Ramos (cell line): ENCODE measurements around the gene SPEN.

ENCODE experiments used
- in situ Hi-C: fragments of 300-500 bp; cut with MboI; formaldehyde crosslinking; loops from one replicate; pipeline ENCODE4 v1.14.3; 2022; ENCODE audit warnings: low sequenced_read_pairs; ENCODE audit not compliant: unreplicated experiment

SPEN gene

GRCh38 chr1:15932612-15933011, 85.1 kb downstream of the SPEN start:
- in situ Hi-C loops: no loop called here

- in situ Hi-C loops: no loop called here
Observed at GRCh38 chr1:15933684-15934083, 86.2 kb downstream of the SPEN start.

- in situ Hi-C loops: no loop called here
Observed at GRCh38 chr1:15934211-15935055, 86.9 kb downstream of the SPEN start.

- in situ Hi-C loops: no loop called here
Observed at GRCh38 chr1:15935056-15935950, 87.8 kb downstream of the SPEN start.

GRCh38 chr1:15936025-15936424, 88.5 kb downstream of the SPEN start:
- in situ Hi-C loops: no loop called here

- in situ Hi-C loops: no loop called here
Observed at GRCh38 chr1:15937146-15937545, 89.6 kb downstream of the SPEN start.

GRCh38 chr1:15937706-15938168, 90.2 kb downstream of the SPEN start:
- in situ Hi-C loops: no loop called here

- in situ Hi-C loops: no loop called here
Observed at GRCh38 chr1:15938628-15939161, 91.2 kb downstream of the SPEN start.

GRCh38 chr1:15939181-15940109, 91.9 kb downstream of the SPEN start:
- in situ Hi-C loops: no loop called here

- in situ Hi-C loops: no loop called here
Observed at GRCh38 chr1:15940110-15941043, 92.9 kb downstream of the SPEN start.

- in situ Hi-C loops: no loop called here
Observed at GRCh38 chr1:15941044-15941840, 93.7 kb downstream of the SPEN start.

- in situ Hi-C loops: no loop called here
Observed at GRCh38 chr1:15941899-15942660, 94.6 kb downstream of the SPEN start.

- in situ Hi-C loops: no loop called here
Observed at GRCh38 chr1:15942661-15943327, 95.3 kb downstream of the SPEN start.

GRCh38 chr1:15943328-15943991, 96.0 kb downstream of the SPEN start:
- in situ Hi-C loops: no loop called here

GRCh38 chr1:15943992-15944307, 96.4 kb downstream of the SPEN start:
- in situ Hi-C loops: no loop called here

- in situ Hi-C loops: no loop called here
Observed at GRCh38 chr1:15944308-15945010, 97.0 kb downstream of the SPEN start.
